MM.1S (cell line): ENCODE data around the gene SLC35G3.

Experiments
- EZH2phosphoT487 ChIP-seq: fragments of 300-600 bp; sonication (generic); IDR thresholded peaks from 2 replicates; pipeline ENCODE4 v1.6.1; 2018; ENCODE audit warnings: antibody characterized with exemption, low read length
- TF ChIP-seq, protein P1 (sequence below): fragments of 300-600 bp; sonication (generic); IDR thresholded peaks from 2 replicates; pipeline ENCODE4 v1.5.1; 2016; ENCODE audit warnings: antibody characterized with exemption, low read length, mixed read lengths

GRCh38 chr17:35171834-35172233, 22.4 kb downstream of the SLC35G3 start:
- TF ChIP-seq, protein P1, sequence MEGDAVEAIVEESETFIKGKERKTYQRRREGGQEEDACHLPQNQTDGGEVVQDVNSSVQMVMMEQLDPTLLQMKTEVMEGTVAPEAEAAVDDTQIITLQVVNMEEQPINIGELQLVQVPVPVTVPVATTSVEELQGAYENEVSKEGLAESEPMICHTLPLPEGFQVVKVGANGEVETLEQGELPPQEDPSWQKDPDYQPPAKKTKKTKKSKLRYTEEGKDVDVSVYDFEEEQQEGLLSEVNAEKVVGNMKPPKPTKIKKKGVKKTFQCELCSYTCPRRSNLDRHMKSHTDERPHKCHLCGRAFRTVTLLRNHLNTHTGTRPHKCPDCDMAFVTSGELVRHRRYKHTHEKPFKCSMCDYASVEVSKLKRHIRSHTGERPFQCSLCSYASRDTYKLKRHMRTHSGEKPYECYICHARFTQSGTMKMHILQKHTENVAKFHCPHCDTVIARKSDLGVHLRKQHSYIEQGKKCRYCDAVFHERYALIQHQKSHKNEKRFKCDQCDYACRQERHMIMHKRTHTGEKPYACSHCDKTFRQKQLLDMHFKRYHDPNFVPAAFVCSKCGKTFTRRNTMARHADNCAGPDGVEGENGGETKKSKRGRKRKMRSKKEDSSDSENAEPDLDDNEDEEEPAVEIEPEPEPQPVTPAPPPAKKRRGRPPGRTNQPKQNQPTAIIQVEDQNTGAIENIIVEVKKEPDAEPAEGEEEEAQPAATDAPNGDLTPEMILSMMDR, result no peak
- no peak for TF ChIP-seq EZH2phosphoT487
